ENCODE data around the gene FGF12.
"Not testable (repeated sequence)": the region's sequence is repeated elsewhere in the genome, so short reads cannot be mapped to it uniquely, and the experiment has no call there.

Gene FGF12

DNA sequence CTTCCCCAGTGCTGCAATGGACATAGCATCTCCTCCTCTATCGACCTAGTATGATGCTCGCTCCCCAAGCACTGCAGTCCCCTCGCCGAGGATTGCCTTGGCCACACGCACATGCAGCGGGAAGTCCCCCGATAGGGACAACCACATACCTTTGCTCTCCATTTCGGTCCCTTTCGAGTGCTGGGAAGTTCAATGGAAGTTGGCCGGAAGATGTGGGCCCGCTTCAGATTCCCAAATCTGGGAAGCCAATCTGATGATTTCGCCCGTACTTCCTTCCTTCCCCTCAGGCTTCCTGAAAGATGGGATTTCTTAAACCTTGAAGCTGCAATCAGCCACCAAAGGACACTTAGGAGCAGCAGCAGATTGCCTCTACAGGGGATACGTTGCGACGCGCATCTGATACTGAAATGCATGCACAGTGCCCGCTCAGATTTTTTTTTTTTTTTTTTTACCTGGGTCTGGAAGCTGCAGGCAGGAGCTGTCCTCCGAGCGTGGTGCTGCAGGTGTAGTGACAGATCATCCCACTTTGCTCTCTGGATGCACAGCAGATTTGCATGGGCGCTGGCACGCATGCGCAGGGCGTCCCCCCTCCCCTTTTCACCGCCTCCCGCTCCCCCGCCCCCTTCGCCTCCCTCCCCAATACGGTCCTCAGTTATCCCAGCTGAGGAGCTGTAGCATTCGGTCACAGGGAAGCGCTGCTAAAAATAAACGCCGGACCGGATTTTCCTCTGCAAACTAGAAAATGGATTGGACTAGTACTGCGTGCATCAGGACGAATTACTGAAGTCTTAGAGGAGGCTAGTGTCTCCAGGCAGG lies at the start of gene FGF12:
Gene FGF12, minus strand, starts transcription at position 510 of the 816 bp plus-strand sequence.
- no peak within 1 kb of the TSS for H3K4me3 ChIP-seq (ENCODE audit: low read depth, low read length)
- TF ChIP-seq, protein P1, sequence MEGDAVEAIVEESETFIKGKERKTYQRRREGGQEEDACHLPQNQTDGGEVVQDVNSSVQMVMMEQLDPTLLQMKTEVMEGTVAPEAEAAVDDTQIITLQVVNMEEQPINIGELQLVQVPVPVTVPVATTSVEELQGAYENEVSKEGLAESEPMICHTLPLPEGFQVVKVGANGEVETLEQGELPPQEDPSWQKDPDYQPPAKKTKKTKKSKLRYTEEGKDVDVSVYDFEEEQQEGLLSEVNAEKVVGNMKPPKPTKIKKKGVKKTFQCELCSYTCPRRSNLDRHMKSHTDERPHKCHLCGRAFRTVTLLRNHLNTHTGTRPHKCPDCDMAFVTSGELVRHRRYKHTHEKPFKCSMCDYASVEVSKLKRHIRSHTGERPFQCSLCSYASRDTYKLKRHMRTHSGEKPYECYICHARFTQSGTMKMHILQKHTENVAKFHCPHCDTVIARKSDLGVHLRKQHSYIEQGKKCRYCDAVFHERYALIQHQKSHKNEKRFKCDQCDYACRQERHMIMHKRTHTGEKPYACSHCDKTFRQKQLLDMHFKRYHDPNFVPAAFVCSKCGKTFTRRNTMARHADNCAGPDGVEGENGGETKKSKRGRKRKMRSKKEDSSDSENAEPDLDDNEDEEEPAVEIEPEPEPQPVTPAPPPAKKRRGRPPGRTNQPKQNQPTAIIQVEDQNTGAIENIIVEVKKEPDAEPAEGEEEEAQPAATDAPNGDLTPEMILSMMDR (IDR thresholded peaks at IDR 0.05; ENCODE audit: low read depth, low read length): no peak

DNA sequence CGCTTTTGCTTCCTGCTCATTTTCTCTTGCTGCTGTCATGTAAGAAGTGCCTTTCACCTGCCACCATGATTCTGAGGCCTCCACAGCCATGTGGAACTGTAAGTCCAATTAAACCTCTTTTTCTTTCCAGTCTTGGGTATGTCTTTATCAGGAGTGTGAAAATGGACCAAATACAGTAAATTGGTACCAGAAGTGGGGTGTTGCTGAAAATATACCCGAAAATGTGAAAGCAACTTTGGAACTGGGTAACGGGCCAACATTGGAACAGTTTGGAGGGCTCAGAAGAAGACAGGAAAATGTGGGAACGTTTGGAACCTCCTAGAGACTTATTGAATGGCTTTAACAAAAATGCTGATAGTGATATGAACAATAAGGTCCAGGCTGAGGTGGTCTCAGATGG lies 47.0 kb upstream of the FGF12 start:
- not testable (repeated sequence) for H3K4me3 ChIP-seq (ENCODE audit: low read depth, low read length)

GRCh38 chr3:192772240-192772894 lies 45.0 kb upstream of the FGF12 start:
- no peak overlapping the region for H3K4me3 ChIP-seq (ENCODE audit: low read depth, low read length)
- TF ChIP-seq, protein P1 (IDR thresholded peaks at IDR 0.05; ENCODE audit: low read depth, low read length): no peak; the same call in 1 of the 2 replicates

DNA sequence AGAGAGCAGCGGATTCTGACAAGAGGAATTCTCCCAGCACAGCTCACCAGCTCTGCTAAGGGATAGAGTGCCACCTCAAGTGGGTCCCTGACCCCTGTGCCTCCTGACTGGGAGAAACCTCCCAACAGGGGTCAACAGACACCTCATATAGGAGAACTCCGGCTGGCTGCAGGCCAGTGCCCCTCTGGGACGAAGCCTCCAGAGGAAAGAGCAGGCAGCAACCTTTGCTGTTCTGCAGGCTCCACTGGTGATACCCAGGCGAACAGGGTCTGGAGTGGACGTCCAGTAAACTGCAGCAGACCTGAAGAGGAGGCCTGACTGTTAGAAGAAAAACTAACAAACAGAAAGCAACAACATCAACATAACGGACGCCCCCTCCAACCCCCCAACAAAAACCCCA lies 31.3 kb upstream of the FGF12 start:
- no peak overlapping the region for H3K4me3 ChIP-seq (ENCODE audit: low read depth, low read length)
- TF ChIP-seq, protein P1 (IDR thresholded peaks at IDR 0.05; ENCODE audit: low read depth, low read length): no peak

DNA sequence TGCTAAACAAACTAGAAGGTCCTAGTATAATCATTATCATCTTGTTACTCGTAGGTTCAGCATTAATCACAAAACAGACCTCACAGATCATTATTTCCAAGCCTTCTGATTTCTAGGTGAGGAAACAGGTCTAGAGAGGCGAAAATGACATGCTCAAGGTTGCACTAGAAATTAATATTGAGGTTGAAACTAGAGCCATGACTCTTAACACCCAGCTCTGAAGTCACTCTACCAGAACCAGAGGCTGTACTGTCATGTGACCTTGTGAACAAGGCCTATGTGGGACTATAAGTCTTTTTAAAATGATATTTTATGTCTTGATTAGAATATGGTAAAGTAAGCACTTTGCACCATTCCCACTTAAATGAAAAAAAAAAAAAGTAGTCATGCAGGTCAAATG lies 23.8 kb upstream of the FGF12 start:
- no peak overlapping the region for H3K4me3 ChIP-seq (ENCODE audit: low read depth, low read length)
- TF ChIP-seq, protein P1 (IDR thresholded peaks at IDR 0.05; ENCODE audit: low read depth, low read length): no peak

GRCh38 chr3:192750201-192750600 lies 22.9 kb upstream of the FGF12 start:
- TF ChIP-seq, protein P1 (IDR thresholded peaks at IDR 0.05; ENCODE audit: low read depth, low read length): no peak
- H3K4me3 ChIP-seq (ENCODE audit: low read depth, low read length): no peak overlapping the region

DNA sequence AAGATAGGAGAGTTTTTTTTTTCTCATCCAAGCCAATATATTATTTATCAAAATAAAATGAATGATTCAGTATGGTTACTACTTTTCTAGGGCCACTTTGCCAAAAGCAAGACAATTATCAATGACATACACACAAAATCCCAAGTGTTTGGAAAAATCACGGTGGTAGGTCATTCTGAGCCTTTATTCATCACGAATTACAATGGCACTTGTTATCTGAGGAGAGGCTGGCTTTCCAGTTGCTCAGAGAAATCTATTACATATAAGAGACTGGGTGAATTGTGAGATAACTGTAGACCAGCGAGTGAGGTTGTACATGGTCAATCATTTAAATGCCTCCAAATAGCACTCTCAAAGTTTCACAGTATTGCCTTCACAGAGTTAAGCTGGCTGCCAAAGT lies 20.4 kb upstream of the FGF12 start:
- no peak overlapping the region for H3K4me3 ChIP-seq (ENCODE audit: low read depth, low read length)
- TF ChIP-seq, protein P1 (IDR thresholded peaks at IDR 0.05; ENCODE audit: low read depth, low read length): no peak

Measured in WI38 (cell line).